Left renal cortex interstitium (tissue), 4 donors: ENCODE measurements around the gene PITX1. TPM values are rescaled to one million over a fixed set of nuclear protein-coding genes. Genes with fewer than 3 reads are reported as not detected.

ENCODE experiments used
- DNase-seq, 4 donors: peaks; one replicate each; pipeline ENCODE4 v3.0.0-alpha.2; 2013; ENCODE audit warnings: low read depth in 4 of 4, low spot score in 2 of 4, missing footprints in 1 of 4
- polyA plus RNA-seq, 4 donors: library from polyadenylated mRNA; unstranded; fragments of 120-200 nt; gene quantifications; one replicate each; pipeline ENCODE4 v1.2.1, GENCODE V29; 2013; ENCODE audit not compliant: insufficient read length in 4 of 4

PITX1 gene
- polyA plus RNA-seq, 4 donors: 0.05 TPM; not detected in 3

DNA sequence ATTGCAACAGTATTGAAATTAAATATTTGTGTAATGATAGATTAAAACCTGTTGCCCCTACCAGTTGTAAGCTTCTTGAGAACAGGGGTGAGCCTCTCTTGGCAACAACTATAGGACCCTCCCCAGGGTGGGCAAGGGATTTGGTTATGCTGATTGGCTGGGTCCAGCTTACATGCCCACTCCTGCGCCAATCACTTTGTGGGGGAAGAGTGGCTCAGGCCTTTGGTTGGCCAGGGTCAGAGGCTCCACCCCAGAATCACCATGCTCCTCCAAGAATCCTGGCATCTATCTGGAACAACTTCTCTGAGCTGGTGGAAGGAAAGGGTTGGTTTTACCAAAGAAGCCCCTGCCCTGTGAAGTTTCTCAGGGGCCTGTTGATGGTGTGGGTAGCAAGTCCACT lies 8.6 kb upstream of the PITX1 start:
- no peak for DNase-seq

DNA sequence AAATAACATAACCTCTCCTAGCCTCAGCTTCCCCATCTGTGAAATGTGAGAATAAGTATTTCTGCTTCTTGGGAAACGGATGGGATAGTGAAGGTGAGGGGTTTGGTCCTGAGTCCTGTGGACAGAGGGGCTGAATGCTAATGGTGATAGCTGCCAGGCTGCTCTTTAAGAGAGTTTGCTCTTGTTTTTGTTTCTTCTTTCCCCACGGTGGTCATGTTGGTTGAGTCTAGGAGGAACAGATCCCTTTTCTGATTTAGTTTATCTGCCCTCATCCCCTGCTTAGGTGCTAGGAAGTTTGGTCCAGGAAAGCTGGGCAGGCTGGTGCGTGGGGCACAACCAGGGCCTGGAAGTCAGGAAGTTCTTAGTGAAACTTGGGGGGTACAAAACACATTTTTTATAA lies 7.7 kb upstream of the PITX1 start:
- DNase-seq: no peak

DNA sequence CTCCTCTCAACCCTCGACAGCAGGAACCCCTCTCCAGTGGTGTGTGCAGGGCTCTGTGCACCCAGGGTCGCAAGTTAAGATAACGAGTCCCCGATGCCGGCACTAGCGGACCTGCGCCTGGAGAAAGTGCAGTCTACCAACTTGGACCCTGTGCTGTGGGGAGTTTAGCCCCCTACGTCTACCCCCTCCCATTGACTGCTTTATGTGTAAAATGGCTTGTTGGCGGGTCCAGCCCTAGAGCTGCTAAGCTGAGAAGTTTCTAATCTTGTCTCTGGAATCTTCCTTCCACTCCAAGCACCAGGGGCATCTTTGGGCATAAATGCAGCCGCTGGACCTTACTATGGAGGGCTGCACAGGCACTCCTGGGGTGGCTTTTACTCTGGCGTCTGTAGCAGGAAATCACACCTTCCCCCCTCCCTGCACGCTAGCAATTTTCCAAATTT lies 7.1 kb upstream of the PITX1 start:
- DNase-seq: no peak

DNA sequence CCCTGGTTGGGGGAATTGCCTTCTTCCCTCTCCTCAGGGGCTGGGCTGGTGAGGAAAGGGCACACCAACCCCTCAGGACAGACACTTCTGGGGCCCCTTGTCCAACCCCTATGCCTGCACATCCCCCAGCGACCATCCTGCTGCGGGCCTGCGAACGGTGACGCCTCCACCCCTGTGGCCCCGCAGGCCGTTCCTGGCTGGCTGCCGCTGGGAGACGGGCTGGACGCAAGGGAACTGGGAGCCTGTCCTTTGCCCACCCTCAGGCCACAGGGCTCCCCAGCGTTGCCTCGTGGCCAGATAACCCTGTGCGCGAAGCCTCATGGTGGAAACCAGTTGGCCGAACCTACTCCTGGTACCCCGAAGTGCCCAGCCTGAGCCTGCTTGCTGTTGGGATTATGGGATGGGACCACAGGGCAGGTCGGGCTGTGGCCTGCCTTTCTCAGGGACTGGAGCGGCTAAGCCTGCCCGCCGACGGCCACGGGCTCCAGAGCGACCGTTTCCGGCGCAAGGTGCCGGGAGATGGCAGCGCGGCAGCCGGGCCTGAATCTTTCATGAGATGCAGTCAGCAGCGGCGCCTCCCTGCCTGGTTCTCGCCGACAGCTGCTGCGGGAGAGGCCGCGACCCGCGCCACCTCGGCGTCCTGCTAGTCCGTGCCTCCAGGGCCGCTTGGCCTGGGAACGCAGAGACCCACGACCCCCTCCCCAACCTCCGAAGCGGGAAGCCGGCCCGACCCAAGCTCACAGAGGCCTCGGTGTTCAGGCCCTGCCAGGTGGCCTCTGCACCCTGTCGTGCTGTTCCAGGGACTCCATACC lies 6.5 kb upstream of the PITX1 start:
- DNase-seq: no peak

DNA sequence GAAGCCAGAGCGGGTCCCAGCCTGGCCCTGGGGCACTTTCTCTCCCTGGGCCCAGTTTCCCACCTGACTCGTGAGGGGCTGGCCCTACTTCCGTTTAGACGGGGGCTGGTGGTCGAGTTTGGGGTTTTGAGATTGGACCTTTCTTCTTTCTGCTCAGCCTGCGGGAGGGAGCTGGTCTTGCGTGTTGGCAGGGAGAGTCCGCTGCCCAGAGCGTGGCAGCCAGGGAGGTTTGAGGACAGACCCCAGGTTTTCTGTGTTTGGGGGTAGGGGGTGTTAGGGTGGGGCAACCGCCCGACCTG lies 6.0 kb upstream of the PITX1 start:
- DNase-seq: no peak

DNA sequence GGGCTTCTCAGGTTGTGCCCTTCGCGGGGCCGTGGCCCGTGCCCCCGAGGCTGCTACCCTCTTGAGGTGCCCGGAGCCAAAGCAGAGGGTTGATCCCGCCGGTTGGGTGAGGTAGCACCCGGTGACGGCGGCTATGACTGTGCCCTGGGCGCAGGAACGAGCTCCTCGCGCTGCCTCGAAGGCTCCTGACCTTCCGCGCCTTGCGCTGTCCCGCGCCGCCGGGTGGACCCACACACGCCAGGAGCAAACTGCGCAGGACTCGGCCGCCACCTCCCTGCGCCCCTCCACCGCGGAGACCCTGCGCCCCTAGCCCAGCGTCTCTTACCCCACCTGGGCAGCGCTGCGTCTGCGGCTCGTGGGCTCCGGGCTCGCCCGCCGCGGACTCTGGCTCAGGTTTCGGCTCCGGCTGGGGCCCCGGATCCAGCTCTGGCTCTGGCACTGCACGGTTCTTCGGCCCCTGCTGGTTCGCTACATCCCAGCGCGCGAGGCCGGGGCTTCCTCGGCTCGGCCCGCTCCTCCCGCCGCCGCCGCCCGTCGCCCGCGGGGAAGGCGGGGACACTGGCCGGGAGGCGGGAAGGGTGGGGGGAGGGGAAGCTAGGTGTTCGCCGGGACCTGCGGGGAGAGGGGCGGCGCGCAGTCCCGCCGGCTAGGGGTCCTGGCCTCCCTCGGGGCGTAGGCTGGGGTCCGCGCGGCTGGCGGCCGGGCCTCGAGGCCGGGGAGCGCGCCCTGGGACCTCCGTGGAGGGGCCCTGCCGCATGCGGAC lies 5.4 kb upstream of the PITX1 start:
- DNase-seq: no peak

DNA sequence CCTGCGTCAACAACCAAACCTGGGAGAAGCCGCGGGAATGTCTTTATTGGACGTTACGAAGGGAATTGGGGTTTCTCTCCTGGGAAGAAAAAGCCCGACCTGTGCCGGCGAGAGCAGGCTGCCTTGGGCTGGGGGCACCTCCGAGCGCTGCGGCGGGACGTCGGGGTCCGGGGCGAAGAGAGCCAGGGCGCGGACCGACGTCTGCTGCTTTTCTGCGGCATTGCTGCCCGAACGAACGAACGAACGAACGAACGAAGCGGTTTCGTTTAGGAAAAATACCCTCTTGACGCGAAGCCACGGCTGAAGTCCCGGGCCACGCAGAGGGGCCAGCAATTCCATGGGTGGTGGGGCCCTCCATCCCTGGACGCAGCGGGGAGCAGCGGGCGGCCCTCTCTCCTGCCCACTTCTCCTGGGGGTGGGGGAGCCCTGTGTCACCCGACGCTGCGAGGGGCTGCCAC lies 4.8 kb upstream of the PITX1 start:
- no peak for DNase-seq

DNA sequence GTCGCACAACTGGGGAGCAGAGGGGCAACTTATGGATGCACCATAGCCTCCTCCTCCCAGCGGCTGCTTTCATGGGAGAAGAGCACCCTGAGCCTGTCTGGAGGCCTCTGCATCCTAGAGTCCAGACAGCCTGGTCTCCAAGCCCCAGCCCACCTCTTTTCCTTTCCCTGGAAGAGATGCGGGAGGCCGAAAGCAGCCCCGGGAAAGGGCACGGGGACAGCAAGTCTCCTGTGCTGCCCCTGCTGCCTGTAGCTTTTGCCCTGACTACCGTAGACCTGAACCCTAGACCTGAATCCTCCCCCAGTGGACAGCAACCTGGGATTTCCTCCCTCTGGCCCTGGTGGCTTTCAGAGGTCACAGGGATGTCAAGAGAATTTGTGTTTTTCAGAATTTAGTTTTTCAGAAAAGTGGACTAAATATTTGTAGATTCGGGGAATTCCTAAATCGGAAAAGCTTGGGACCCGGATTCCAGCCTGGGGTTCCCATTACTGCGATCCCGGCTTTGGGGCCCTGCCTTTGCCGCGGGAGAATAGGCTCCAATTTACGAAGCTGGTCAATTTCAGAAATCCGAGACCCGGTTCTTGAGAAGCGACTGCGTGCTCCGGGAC lies 4.3 kb upstream of the PITX1 start:
- no peak for DNase-seq

DNA sequence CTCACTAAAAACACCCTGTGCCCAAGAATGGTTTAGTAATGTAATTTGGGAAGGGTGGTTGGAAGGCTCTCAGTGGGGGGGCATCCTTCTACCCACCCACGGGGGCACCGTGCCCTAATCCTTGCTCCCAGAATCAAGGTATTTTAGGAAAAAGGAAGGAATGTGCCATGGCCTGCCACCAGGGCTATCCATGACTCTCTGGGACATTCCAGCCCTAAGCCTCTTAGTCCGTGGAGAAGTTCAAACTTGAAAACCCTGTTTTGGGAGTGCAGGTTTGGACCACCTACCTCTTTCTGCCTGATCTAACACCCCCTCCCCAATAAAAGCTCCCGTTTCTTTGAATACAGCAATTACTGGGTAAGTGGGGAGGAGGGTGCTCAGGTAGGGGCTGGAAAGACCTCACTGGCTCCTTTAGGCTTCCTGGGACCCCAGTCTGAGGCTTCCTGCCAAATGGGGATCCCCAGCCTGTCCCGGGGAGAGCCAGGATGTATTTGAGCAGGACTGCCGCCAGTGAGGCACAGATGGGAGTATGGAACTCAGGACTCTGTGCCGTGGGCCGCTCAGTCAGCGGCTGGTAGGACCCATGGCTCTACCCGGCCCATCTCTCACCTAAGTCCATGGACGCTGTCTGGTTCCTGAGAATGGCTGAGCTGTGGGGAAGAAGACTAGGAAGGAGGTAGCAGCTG lies 3.6 kb upstream of the PITX1 start:
- DNase-seq: no peak

DNA sequence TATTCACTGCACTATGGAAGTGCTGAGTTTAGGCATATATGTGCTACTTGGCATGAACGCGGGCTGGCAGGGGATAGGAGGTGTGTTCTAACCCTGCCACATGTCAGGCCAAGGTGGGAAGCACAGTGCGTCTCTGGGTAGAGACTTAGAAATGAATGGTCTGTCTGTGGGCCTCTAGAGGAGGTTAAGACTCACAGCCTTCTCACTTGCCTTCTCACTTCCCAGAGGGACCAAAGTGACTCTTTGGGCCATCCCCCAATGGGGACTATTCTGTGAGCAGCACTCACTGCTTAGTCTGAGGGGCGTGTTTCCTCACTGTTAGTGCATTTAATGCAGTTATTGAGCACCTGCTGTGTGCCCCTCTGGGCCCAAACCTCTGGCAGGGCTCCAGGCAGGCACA lies 2.4 kb upstream of the PITX1 start:
- DNase-seq: no peak

DNA sequence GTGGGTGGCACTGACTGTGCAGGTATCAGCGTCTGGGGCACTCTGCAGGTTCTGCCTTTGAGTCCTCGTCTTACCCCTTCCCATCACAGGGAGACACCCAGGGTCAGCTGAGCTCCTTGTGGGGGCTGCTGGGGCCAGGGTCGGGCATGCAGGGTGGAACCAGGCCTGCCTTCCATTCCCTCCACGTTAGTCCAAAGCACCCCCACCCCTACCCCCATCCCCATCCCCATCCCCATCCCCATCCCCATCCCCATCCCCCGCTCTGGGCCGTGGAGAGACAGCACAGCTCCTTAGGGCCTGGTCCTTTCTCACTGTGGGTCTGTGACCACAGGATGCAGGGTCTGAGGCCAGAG lies 1.6 kb upstream of the PITX1 start:
- no peak for DNase-seq

DNA sequence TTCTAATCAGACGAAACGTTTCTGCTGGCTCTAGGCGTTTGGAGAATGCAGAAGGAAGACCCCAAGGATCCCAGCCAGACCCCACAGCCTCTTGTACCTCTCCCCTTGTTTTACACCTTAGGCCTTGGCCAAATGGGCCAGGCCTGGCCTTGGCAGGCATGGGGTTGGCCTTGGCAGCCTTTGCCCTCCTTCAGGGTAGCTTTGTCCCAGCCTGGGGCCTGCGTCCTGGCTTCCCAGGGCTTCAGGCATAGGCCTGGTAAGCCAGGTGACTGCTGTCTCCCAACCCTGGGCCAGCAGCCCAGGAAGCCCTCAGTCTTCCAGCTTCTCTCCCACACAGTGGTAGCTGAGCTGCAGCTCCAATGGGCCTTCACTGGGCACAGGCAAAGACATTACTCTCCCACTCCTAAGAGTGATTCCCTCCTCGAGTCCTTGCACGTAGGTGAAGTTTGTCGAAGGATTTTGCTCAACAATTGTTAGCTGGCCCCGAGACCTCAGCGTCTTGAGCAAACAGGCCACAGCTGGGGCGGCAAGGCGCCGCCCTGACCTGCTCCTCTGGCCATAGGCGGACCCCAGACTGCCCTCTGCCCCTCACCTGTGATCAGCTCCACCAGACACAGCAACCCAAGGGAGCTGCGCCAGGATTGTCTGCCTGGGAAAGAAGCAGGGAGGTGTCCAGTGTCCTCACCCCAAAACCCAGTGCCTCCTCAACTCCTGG lies 1.1 kb upstream of the PITX1 start:
- no peak for DNase-seq

DNA sequence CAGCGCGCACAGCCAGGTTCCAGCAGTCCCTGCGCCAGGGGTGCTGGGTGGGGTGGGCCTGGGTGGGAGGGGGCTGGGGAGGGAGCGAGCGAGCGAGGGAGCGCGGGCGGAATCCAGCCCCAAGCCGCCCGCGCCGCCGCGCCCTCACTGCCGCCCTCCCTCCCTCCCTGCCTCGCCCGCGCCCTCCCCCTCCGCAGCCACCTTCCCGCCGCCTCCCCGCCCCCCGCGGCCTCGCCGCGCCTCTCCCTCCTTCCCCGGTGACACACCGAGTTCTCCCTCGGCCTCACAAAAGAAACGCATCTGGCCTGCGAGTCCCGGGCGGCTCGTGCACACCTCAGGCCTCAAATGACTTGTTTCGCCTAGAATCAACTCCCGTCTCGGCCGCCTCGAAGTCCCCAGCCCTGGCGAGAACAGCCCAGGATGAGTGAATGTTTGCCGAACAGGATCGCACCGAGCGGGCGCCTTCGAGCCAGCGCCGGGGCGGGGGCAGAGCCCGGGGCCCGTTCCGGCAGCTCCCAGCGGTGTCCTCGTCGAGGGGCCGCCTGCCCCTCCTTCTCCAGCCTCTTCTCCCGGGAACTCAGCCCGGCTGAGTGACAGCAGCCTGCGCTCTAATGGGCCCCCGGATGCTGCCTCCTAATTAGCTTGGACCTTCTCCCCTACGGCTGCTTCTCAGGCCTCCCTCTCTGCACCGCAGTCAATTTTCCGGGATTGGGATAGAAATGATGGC lies 371 bp upstream of the PITX1 start:
- no peak for DNase-seq

DNA sequence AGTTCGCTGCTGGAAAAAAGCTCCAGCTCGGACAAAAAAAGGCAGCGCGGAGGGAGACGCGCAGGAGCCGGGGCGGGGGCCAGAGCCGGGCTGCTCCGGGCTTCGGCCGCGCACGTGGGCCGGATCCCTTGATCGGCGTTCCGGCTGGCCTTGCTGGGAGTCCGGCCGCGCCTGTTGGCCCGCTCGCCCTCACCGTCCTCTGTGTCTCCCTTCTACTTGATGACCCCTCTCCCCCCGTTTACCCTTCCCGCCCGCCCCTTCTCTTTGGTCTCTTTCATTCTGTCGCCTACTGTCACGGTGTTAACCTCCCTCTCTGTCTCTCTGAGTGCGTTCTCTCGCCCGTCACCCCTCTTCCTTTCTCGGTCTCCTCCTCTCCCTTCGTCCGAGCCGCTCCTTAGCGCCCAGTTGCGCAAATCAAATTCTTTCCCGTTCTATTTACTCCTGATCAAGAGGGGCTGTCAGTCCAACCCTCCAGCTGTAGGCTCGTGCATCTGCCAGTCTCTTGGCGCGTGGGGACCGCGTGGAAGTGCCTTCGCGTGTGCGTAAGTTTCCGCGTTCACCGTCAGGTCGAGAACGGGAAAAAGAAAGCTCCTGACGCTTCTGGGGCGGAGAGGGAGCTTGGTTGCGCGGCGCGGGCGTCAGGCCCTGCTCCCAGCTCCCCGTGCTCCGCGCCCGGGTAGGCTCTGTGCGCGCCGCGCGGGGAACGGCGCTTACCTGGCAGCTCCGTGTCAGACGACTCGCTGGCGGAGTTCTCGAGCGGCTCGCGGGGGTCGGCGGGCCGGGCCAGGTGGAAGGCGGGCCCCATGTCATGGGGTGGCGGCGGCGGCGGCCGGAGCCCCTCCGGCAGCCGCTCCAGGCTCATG lies 798 bp downstream of the PITX1 start:
- DNase-seq: no peak

DNA sequence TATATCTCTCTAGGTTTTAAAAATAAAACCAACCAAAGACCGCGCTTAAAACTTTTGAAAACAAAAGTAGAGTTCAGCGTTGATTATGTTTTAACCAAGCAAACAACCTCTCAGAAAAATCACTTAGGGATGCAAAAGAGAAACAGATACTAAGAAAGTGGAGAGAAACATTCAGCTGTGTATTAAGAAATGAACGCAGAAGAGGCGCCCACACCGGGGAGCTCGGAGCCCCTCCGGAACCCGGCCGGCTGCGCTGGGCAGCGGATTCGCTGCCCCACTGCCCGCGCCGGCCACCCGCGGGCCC lies 1.4 kb downstream of the PITX1 start:
- DNase-seq: no peak

DNA sequence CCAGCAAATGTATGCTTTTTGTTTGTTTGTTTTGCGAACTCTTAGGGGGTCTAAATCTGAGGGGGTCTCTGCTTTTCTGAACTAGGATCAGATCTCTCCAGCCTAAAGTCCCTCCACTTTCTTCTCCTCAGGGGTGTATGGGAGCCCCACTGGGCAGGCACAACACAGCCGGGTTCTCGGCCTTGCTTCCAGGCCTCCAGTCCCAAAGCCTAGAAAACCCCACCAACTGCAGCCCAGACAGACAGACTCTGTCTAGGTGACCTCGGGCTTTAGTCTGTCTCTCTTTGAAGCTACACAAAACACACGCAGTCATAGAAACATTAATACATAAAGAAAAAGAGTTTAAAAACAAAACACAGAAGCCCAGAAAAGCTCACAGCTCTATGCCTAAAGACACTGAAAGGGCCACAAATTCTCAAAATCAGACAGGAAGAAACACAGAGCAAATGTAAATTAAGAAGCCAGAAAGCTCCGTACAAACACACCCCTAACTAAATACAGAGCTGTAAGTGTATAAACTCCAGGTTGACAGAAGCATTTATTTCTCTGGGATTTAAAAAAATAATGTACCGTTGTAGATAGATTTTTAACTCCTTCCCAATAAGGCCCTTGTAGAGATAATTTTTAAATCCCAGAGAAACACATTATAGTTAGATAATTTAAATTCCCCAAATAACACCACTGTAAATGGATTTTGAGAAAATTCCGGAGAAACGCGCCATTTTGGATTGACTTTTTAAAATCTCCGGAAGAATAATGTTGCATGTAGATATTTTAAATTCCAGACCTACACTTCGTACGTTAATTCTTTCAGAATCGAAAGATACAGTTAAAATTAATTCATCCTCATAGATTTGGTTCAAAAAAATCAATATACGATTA lies 2.0 kb downstream of the PITX1 start:
- no peak for DNase-seq

DNA sequence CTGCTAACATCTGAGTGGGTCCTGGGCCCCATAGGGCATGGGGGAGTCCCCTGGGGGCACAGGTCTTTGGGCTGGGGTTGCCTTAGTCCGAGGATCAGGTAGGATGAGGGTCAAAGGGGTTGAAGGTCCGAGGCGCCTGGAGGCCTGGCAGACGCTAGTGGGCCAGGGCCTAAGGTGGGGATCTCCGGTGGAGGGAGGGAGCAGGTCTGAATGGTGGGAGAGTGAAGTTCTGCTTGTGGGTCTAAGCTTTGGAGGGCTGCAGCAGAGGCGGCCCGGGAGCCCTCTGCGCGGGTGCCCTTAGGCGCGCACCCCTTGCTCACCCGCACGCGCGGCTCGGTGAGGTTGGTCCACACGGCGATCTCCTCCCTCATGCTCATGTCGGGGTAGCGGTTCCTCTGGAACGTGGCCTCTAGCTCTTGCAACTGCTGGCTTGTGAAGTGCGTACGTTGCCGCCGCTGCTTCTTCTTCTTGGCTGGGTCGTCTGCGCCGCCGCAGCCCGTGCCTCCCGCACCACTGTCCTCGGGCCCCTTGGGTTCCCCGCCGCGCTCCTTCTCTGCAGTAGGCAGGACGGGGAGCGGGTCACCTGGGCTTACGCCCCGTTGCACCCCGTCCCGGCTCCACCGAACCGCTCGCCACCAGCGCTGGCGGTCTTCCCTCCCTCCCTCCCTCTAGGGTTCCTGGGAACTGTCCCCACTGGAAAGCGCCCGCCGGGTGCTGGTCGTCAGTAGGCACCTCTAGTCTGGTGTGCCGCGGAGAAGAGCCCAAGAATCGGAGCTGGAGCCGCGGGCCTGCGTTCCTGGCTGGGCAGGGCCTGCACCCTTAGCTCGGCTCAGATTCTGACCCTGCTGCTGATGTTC lies 2.8 kb downstream of the PITX1 start:
- DNase-seq: no peak
